ENCODE data around the gene SLC43A2.

The SLC43A2 gene

DNA sequence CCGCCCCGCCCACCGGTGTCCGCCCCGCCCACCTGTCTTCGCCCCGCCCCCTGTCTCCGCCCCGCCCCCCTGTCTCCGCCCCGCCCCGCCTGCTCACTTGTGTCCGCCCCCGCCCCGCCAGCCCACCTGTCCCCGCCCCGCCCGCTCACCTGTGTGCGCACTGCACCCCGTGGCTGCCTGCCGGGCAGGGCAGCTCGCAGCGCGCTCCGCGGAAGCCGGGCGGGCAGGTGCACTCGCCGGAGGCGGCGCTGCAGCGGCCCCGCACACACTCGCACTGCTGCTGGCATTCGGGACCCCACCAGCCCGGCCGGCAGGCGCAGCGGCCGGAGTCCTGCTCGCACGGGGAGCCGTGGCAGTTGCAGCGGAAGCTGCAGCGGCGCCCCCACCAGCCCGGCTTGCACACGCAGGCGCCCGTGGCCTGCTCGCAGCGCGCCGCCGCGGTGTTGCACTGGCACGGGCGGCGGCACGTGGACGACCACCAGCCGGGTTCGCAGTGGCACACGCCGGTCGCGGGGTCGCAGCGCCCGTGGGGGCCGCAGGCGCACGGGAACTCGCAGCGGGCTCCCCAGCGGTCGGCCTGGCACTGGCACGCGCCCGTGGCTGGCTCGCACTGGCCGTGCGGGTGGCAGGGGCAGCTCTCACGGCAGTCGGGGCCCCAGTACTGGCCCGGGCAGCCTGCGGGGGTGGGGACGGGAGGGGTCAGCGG lies 14.8 kb upstream of the SLC43A2 start:
- FAIRE-seq: no peak

GRCh38 chr17:1641065-1641403 lies 12.4 kb upstream of the SLC43A2 start:
- no peak for FAIRE-seq

GRCh38 chr17:1640329-1641064 lies 11.9 kb upstream of the SLC43A2 start:
- FAIRE-seq: no peak

DNA sequence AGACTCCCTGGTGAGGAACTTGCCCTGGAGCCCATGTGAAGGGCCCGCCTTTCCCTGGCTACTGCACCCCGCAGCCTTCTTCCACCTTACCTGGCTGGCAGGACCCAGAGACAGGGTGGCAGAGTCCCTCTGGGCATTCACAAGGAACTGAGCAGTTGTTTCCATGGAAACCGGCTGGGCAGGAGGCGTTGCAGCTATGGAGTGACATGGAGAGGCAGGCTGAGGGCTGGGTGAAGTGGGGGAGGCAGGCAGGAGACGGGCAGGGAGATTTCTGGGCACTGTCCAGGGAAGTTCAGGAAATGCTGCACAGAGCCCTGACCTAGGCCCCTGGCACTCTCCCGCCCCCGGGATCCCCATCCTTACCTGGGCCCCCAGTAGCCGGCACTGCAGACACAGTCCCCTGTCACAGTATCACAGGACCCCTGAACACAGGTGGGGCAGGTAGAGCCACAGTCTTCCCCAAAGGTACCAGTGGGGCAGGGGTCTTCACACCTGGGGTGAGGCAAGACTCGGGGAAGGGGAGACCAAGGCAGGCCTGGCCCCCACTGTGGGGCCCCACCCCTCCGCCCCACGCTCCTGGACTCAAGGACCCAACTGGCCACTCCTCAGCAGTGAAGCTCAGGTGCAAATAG lies 11.0 kb upstream of the SLC43A2 start:
- FAIRE-seq: no peak

DNA sequence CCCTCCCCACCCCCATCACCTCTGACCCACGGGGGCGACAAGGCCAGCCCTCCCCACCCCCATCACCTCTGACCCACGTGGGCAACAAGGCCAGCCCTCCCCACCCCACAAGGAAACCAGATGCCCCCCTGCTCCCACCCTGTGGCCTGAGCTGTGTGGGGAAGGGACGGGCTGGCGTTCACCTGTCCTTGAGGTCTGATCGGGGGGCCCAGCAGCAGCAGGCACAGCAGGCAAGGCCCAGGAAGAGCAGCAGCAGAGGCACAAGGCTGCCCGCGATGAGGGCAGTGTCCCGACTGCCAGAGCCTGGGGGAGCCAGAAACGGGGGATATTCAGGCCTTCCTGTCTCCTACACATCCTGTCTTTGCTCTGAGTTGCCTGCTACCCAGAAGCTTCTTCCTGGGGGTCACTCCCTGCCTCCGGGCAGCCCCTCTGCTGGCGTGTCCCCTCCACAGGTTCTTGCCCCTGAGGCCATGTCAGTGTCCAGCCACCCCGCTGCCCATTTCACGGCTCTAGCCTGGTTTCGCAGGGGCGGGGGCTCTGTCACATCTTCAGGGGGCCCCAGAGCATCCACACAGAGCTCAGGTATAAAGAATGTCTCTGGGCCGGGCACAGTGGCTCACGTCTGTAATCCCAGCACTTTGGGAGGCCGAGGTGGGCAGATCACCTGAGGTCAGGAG lies 10.1 kb upstream of the SLC43A2 start:
- FAIRE-seq: no peak

- FAIRE-seq: no peak
Observed at GRCh38 chr17:1638171-1638590, 9.5 kb upstream of the SLC43A2 start.

- FAIRE-seq: no peak
Observed at GRCh38 chr17:1636732-1637285, 8.2 kb upstream of the SLC43A2 start.

DNA sequence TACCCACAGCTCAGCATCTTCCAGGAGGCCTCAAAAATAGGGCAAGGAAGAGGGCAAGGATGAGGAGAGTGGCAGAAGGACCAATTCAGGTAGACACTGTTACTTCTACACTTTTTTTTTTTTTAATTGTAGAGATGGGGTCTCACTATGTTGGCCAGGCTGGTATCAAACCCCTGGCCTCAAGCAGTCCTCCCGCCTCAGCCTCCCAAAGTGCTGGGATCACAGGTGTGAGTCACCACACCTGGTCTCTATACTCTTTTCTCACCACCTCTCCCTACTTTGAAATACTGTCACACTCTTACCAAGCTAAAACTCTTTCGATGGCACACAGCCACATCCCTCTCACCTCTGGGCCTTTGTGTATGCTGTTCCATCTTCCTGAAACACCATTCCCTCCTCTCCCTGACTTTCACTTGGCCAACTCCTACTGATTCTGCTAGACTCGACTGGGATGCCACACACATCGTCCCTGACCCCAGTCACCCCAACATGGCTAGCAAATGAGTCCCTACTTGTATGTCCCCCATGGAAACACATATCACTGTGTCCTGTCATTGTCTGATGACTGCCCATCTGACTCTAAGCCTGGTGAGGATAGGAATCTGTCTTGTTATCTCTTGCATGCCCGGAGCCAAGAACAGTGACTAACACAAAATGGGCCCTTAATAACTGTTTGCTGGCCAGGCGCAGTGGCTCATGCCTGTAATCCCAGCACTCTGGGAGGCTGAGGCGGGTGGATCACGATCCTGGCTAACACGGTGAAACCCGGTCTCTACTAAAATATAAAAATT lies 7.2 kb upstream of the SLC43A2 start:
- no peak for FAIRE-seq

DNA sequence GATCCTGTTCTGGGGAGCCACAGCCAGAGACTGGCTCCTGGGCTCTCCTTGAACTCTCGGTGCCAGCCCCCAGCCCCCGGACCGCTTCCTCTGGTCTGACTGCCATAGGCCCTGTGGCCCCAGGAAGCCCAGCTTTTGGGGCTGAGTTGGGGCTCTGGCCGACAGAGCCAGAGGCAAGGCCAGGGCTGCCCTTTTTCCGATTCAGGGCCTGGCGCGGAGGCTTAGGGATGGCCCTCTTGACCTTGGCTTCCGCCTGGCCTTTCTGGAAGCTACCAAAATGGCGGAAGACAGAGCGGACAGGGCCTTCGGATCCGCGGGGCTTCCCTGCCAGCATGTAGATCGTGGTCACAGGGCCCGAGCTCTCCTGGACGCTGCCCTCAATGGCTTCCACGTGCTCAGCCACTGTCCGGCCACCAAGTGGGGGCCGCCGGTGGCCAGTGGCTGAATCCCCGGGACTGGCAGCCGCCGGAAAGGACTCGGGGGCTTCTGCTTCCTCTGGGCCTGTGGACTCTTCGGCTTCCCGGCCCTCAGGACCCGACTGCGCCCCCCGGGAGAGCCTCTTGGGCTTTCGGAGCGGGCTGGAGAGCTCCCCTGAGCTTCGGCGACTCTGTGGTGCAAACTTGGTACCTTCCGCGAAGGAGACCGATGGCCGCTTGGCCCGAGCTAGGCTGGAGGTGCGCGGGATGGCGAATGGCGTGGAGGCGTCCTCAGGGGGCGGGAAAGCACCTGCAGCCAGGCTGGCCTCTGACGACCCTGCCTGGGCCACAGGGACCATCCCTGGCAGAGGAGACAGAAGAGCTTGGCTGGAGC lies 6.4 kb upstream of the SLC43A2 start:
- no peak for FAIRE-seq

DNA sequence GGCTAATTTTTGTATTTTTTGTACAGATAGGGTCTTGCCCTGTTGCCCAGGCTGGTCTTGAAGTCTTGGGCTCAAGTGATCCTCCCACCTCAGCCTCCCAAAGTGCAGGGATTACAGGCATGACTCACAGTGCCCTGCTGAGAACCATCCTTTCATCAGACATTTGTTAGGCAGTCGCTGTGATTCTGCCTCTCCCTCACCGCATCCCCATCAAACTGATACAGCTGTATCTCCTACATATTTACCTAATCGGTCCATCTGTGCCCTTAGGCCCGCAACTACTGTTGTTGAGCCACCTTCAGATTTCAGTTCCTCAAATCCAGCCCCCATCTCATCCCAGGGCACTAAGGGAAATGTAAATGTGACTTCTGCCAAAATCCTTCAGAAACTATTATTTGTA lies 2.0 kb upstream of the SLC43A2 start:
- FAIRE-seq: no peak

- no peak for FAIRE-seq
Observed at GRCh38 chr17:1629504-1630310, 1.1 kb upstream of the SLC43A2 start.

DNA sequence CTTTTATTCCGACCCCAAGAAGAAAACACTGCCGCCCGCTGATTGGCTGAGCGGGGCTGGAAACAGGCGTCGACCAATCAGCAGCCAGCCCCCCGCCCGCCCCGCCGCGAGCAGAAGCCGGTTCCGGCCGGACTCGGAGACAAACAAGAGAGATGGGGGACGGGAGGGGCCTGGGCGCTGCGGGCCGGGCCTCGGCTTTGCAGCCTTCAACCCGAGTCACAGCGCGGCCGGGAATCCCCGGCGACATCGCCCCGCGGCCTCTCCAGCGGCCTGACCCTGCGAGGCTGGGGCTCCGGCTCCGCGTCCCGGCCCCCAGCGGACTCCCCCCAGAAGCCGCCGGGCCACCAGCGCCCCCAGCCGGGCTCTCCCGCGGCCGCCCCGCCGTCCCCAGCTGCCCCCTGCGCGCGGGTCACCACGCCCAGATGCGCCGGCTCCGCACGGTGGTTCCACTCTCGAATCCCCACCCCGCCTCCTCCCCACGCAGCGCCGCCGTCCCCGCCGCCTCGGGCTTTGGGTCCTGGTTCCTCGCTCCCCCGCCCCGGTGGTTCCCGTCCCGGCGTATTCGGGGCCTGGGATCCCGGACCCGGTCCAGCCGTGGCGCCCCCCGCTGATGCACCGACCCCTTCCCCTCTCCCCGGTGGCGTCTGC lies 346 bp upstream of the SLC43A2 start:
- FAIRE-seq: peak; percentile 57

DNA sequence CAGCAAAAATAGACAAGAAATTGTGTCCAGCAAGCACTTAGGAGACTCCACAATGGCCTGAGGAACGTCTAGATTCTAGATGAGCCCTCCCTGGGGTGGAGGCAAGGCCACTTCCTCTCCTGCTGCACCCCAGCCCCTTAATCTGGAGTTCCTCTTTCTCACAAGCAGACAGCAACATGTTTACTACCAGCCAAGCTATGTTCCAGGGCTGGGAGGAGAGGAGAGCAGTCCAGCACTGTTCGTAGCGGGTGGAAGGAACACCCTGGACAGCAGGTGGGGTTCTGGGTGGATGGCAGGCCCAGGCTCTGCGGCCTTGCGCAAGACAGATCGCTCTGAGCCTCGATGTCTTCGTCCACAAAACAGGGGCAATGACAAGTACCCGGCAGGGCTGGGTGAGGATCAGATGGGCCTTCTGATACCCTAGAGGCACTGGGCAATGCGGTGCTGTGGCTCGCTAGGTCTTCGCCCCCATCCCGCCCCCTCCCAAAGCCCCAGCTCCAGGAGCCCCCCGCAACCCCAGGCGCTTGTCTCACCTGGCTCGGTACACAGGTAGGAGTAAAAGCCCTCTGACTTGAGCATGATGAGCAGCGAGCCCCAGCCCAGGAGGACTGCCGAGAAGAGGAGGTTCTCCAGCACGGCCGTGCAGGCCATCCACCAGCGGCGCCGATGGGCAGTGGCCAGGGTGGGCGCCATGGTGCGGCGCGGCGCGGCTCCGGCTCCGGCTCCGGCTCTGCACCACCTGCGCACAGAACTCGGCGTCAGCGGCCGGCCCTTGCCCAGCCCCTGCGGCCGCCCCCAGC lies 1.3 kb downstream of the SLC43A2 start:
- FAIRE-seq: no peak

DNA sequence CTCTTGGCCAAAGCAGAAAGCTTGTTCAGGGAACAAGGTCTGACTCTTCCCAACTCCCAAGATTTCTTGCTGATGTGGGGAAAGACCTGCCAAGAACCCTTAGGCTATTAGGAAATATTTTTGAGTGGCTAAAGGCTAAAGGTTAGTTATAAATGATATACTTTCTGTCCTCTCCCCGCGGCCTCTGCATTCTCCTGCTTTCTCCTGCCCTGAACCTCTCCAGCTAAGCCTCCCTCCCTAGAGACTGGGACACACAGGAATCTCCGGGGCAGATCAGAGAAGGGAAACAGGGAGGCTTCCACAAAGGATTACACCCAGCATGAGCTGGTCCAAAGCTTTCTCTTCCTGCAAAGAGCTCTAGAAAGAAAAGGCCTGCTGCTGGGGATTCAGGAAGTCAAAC lies 2.3 kb downstream of the SLC43A2 start:
- no peak for FAIRE-seq

DNA sequence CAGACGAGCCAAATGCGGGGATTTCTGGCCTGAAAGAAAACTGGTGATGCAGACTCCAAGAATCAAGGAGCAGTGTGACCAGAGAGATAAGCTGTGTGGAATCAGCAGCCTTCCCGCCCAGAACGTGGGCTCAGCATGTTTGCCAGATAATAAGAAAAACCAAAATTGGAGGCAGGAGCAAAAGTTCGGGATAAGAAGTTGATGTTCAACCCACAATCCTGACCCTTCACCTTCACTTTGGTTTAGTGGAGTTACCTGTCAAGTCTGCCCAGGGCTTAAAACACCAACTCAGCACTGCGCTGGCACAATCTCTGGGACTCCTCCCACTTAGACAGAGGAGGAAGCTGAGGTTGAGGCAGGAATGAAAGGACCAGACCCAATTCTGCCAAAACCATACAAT lies 3.1 kb downstream of the SLC43A2 start:
- no peak for FAIRE-seq

GRCh38 chr17:1625053-1625452 lies 3.6 kb downstream of the SLC43A2 start:
- FAIRE-seq: no peak

DNA sequence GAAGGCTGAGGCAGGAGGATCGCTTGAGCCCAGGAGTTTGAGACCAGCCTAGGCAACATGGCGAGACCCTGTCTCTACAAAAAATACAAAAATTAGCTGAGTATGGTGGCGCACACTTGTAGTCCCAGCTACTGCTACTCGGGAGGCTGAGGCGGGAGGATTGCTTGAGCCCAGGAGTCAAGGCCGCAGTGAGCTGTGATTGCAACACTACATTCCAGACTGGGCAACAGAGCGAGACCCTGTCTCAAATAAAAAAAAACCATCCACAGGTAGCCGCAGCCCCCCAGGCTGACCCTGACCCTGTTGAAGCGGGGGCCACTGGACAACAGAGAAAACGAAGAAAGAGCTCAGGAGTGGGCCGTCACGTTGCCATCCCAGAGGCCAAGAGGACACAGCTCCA lies 4.0 kb downstream of the SLC43A2 start:
- no peak for FAIRE-seq

DNA sequence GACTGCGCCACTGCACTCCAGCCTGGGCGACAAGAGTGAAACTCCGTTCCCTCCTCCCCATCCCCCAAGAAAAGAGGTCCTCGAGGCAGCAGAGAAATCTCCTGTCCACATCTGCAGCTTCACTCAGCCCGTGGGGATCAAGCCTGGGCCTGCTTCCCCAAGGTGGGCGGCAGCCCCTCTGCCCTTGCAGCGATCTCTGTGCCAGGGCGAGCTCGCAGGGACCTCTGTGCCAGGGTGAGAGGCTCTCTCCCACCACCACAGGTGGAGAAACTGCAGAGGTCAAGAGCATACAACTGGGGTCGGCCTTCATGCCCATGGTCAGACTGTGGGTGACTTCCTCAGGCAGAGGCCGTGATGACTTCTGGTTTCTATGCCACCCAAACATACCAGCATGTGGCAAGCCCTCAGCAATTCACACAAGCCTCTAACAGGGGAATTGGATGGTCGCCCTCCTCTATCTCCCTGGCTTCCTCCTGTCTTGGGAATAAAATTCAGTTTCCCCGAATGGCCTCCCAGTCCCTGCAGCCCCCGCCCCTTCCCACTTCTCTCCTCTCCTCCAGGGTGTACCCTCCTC lies 5.5 kb downstream of the SLC43A2 start:
- no peak for FAIRE-seq
